Spleen (tissue), 11 donors: ENCODE measurements around the gene NT5DC3. TPM values are rescaled to one million over a fixed set of nuclear protein-coding genes. Genes with fewer than 3 reads are reported as not detected.

Source experiments
- DNase-seq: peaks from one replicate; pipeline ENCODE4 v3.0.0-alpha.2; 2020
- H3K27ac ChIP-seq, 8 donors: fragments of 200-600 bp; sonication (generic) in 7 of 8; 1 replicate in 4 of 8; 2 replicates in 4 of 8; pipeline versions ENCODE4 v1.5.0 to v1.8.0; 2016 to 2021; ENCODE audit warnings: inconsistent platforms in 4 of 8, mild to moderate bottlenecking in 4 of 8, moderate library complexity in 1 of 8
- H3K27me3 ChIP-seq, 7 donors: fragments of 200-600 bp; sonication (generic) in 6 of 7; replicated peaks in 1 of 7; 1 replicate in 4 of 7; 2 replicates in 3 of 7; pipeline versions ENCODE4 v1.5.0 to v1.8.0; 2016 to 2021; ENCODE audit warnings: inconsistent platforms in 3 of 7, mild to moderate bottlenecking in 1 of 7
- H3K36me3 ChIP-seq, 6 donors: fragments of 200-600 bp; sonication (generic) in 5 of 6; 1 replicate in 4 of 6; 2 replicates in 2 of 6; pipeline versions ENCODE4 v1.5.0 to v1.8.0; 2016 to 2021; ENCODE audit warnings: inconsistent platforms in 2 of 6
- H3K4me1 ChIP-seq, 6 donors: fragments of 200-600 bp; sonication (generic) in 5 of 6; 1 replicate in 3 of 6; 2 replicates in 3 of 6; pipeline versions ENCODE4 v1.5.0 to v1.8.0; 2016 to 2021; ENCODE audit warnings: inconsistent platforms in 3 of 6
- H3K4me3 ChIP-seq, 8 donors: fragments of 200-600 bp; sonication (generic) in 7 of 8; 1 replicate in 4 of 8; 2 replicates in 4 of 8; pipeline versions ENCODE4 v1.5.0 to v1.8.0; 2016 to 2021; ENCODE audit warnings: inconsistent platforms in 4 of 8, mild to moderate bottlenecking in 4 of 8, moderate library complexity in 2 of 8
- H3K9me3 ChIP-seq, 8 donors: fragments of 200-600 bp; sonication (generic) in 7 of 8; 1 replicate in 4 of 8; 2 replicates in 4 of 8; pipeline versions ENCODE4 v1.5.0 to v1.8.0; 2016 to 2021; ENCODE audit warnings: inconsistent platforms in 4 of 8
- CTCF ChIP-seq, 11 experiments: fragments of 200-600 bp in 7 of 11; fragments of 450-650 bp in 4 of 11; sonication (generic) in 4 of 11; IDR thresholded peaks in 8 of 11; conservative IDR thresholded peaks in 3 of 11; 1 replicate in 7 of 11; 2 replicates in 4 of 11; pipeline versions ENCODE4 v1.4.0 to v1.8.0; 2016 to 2021; ENCODE audit warnings: antibody characterized with exemption in 11 of 11, inconsistent platforms in 4 of 11, mild to moderate bottlenecking in 1 of 11
- POLR2A ChIP-seq, 3 donors: fragments of 450-650 bp; IDR thresholded peaks; one replicate each; pipeline ENCODE4 v1.5.1; 2017; ENCODE audit warnings: antibody characterized with exemption in 3 of 3, mild to moderate bottlenecking in 1 of 3
- POLR2AphosphoS5 ChIP-seq, 3 donors: sonication (generic); formaldehyde crosslinking; IDR thresholded peaks; one replicate each; pipeline ENCODE4 v1.5.1; 2017; ENCODE audit warnings: antibody characterized with exemption in 3 of 3
- WGBS, 5 donors: extraction: QIAGEN DNeasy Blood & Tissue Kit in 3 of 5; methylation state at CpG; one replicate each; pipeline versions ENCODE4 v1.1.5 to v1.1.7; 2013 to 2018; 5-methylcytosine and 5-hydroxymethylcytosine counted together
- intact Hi-C: fragments of 100-400 bp; cut with DNase I; formaldehyde crosslinking; loops from one replicate; pipeline ENCODE4 v1.15.0; 2023; ENCODE audit warnings: low total_unique reads
- polyA plus RNA-seq, 3 donors: library from polyadenylated mRNA; stranded (reverse); fragments of 200-250 nt; gene quantifications; one replicate each; pipeline ENCODE4 v1.2.1, GENCODE V29; 2013
- total RNA-seq, 7 donors: library from RNA; depleted of rRNA in 3 of 7; stranded (reverse); fragments of >200 nt in 3 of 7; fragmentation: NEBNext Ultra II Directional in 4 of 7; extraction: Animal tissue kit (Norgen Biotek cat#: 25700) in 4 of 7; gene quantifications; one replicate each; pipeline versions ENCODE4 v1.1.0 to v1.2.1, GENCODE V29; 2016 to 2021
- donor health status: healthy with polysubstance abuse.
- donor health status: DM: no; HTN: no; CAD: no; lungs with moderate emphysema.
- donor health status: DM: no; HTN: no; CAD: no.
- donor health status: Bipolar disorder and iron deficiency.
- donor health status: healthy.
- donor health status: DM: no; HTN: no; CAD: no.
- donor health status: DM: yes; HTN: yes; CAD: no.

NT5DC3 gene
- total and polyA plus RNA-seq, 10 donors, result 0.56 to 8.0 (median 3.1) TPM

GRCh38 chr12:103762473-103762872 lies 78.6 kb downstream of the NT5DC3 start:
- no peaks in the 10 kb centered on the region for H3K4me1 ChIP-seq
- no peak overlapping the region for H3K4me3 ChIP-seq
- no peaks in the 10 kb centered on the region for H3K27me3 ChIP-seq
- H3K27ac ChIP-seq, result no peak overlapping the region
- peaks cover 0 to 98% (median 51%) of the 10 kb centered on the region in 6 donors for H3K36me3 ChIP-seq
- intact Hi-C loops, result no loop called here
- peak in 1 of 3 donors; percentile 9 for TF ChIP-seq POLR2AphosphoS5 (IDR thresholded peaks at IDR 0.05)
- TF ChIP-seq POLR2A (IDR thresholded peaks at IDR 0.05), result no peak
- TF ChIP-seq CTCF (IDR thresholded peaks at IDR 0.05 in 8 of 11, conservative IDR thresholded peaks at IDR 0.05 in 3 of 11), result no peak
- no peak for DNase-seq
- WGBS, 5 donors, result 77 to 93% (median 87%) methylated on average over 5 of the region's 5 CpGs
- no peaks in the 10 kb centered on the region for H3K9me3 ChIP-seq

- Histone ChIP-seq H3K9me3 (no peaks in the 10 kb centered on the region), H3K27me3 (no peaks in the 10 kb centered on the region), H3K4me3 (no peak overlapping the region), H3K4me1 (no peaks in the 10 kb centered on the region), H3K27ac (no peak overlapping the region), H3K36me3 (peaks cover 0 to 94% (median 35%) of the 10 kb centered on the region in 6 donors)
- DNase-seq, result no peak
- WGBS, 5 donors, result 87 to 95% (median 91%) methylated on average over 10 of the region's 10 CpGs
- intact Hi-C loops, result no loop called here
- no peak for TF ChIP-seq POLR2A (IDR thresholded peaks at IDR 0.05)
- TF ChIP-seq POLR2AphosphoS5 (IDR thresholded peaks at IDR 0.05), result no peak
- no peak for TF ChIP-seq CTCF (IDR thresholded peaks at IDR 0.05 in 8 of 11, conservative IDR thresholded peaks at IDR 0.05 in 3 of 11)
Observed at GRCh38 chr12:103758310-103759089, 82.5 kb downstream of the NT5DC3 start.

- Histone ChIP-seq H3K4me1 (no peaks in the 10 kb centered on the region), H3K36me3 (peaks cover 0 to 92% (median 24%) of the 10 kb centered on the region in 6 donors), H3K27ac (no peak overlapping the region), H3K4me3 (no peak overlapping the region), H3K27me3 (no peaks in the 10 kb centered on the region), H3K9me3 (no peaks in the 10 kb centered on the region)
- intact Hi-C loops, result no loop called here
- no peak for DNase-seq
- TF ChIP-seq POLR2AphosphoS5 (IDR thresholded peaks at IDR 0.05), result no peak
- no peak for TF ChIP-seq CTCF (IDR thresholded peaks at IDR 0.05 in 8 of 11, conservative IDR thresholded peaks at IDR 0.05 in 3 of 11)
- no peak for TF ChIP-seq POLR2A (IDR thresholded peaks at IDR 0.05)
- 86 to 98% (median 90%) methylated on average over 1 of the region's 1 CpG for WGBS, 5 donors
Observed at GRCh38 chr12:103757248-103757647, 83.8 kb downstream of the NT5DC3 start.

GRCh38 chr12:103756443-103756842 lies 84.6 kb downstream of the NT5DC3 start:
- no peaks in the 10 kb centered on the region for H3K4me1 ChIP-seq
- H3K27ac ChIP-seq, result no peak overlapping the region
- TF ChIP-seq POLR2AphosphoS5 (IDR thresholded peaks at IDR 0.05) (peak in 1 of 3 donors; percentile 5), CTCF (IDR thresholded peaks at IDR 0.05 in 8 of 11, conservative IDR thresholded peaks at IDR 0.05 in 3 of 11) (no peak), POLR2A (IDR thresholded peaks at IDR 0.05) (no peak)
- H3K4me3 ChIP-seq, result no peak overlapping the region
- intact Hi-C loops, result no loop called here
- H3K36me3 ChIP-seq, result peaks cover 0 to 83% (median 18%) of the 10 kb centered on the region in 6 donors
- WGBS, 5 donors, result 87 to 93% (median 90%) methylated on average over 5 of the region's 5 CpGs
- H3K9me3 ChIP-seq, result no peaks in the 10 kb centered on the region
- no peaks in the 10 kb centered on the region for H3K27me3 ChIP-seq
- DNase-seq, result no peak
